ENCODE results near the gene LOXL4. TPM values are rescaled to one million over a fixed set of nuclear protein-coding genes. Genes with fewer than 3 reads are reported as not detected.

The LOXL4 gene
- total RNA-seq, 1 experiment from 2014 or later: not detected

- no peak for DNase-seq
- Histone ChIP-seq H3K27me3 (ENCODE audit: low read length) (no peaks in the 10 kb centered on the region), H3K4me3 (ENCODE audit: low read length) (no peak overlapping the region), H4K20me1 (ENCODE audit: insufficient read depth, low read depth, low read length) (no peaks in the 10 kb centered on the region), H3K27ac (ENCODE audit: low read length) (no peak overlapping the region), H2AFZ (ENCODE audit: low read length) (no peak overlapping the region), H3K4me1 (ENCODE audit: low read length) (no peaks in the 10 kb centered on the region), H3K9ac (ENCODE audit: low read length) (no peak overlapping the region), H3K9me2 (replicated peaks; ENCODE audit: insufficient read depth, low read length) (no peaks in the 10 kb centered on the region), H3K9me3 (ENCODE audit: low read length) (no peaks in the 10 kb centered on the region), H3K36me3 (ENCODE audit: insufficient read depth, low read length) (no peaks in the 10 kb centered on the region), H3K4me2 (ENCODE audit: low read depth, low read length, poor library complexity, severe bottlenecking) (no peak overlapping the region), H3K79me2 (ENCODE audit: low read length) (no peaks in the 10 kb centered on the region)
These were observed 2.3 kb downstream of the LOXL4 start for GRCh38 chr10:98265403-98266378.

- no peak overlapping the region for H3K9ac ChIP-seq (ENCODE audit: low read length)
- no peaks in the 10 kb centered on the region for H3K36me3 ChIP-seq (ENCODE audit: insufficient read depth, low read length)
- H3K27me3 ChIP-seq (ENCODE audit: low read length): no peaks in the 10 kb centered on the region
- H4K20me1 ChIP-seq (ENCODE audit: insufficient read depth, low read depth, low read length): no peaks in the 10 kb centered on the region
- no peak overlapping the region for H2AFZ ChIP-seq (ENCODE audit: low read length)
- no peaks in the 10 kb centered on the region for H3K9me3 ChIP-seq (ENCODE audit: low read length)
- H3K4me3 ChIP-seq (ENCODE audit: low read length): no peak overlapping the region
- DNase-seq: no peak
- no peak overlapping the region for H3K4me2 ChIP-seq (ENCODE audit: low read depth, low read length, poor library complexity, severe bottlenecking)
- H3K9me2 ChIP-seq (replicated peaks; ENCODE audit: insufficient read depth, low read length): no peaks in the 10 kb centered on the region
- H3K27ac ChIP-seq (ENCODE audit: low read length): no peak overlapping the region
- no peaks in the 10 kb centered on the region for H3K4me1 ChIP-seq (ENCODE audit: low read length)
- no peaks in the 10 kb centered on the region for H3K79me2 ChIP-seq (ENCODE audit: low read length)
These were observed 3.5 kb downstream of the LOXL4 start for GRCh38 chr10:98264378-98265065.

- no peak overlapping the region for H3K27ac ChIP-seq (ENCODE audit: low read length)
- no peaks in the 10 kb centered on the region for H3K36me3 ChIP-seq (ENCODE audit: insufficient read depth, low read length)
- H2AFZ ChIP-seq (ENCODE audit: low read length): no peak overlapping the region
- H3K9me2 ChIP-seq (replicated peaks; ENCODE audit: insufficient read depth, low read length): no peaks in the 10 kb centered on the region
- H3K9me3 ChIP-seq (ENCODE audit: low read length): no peaks in the 10 kb centered on the region
- no peak for DNase-seq
- H3K79me2 ChIP-seq (ENCODE audit: low read length): no peaks in the 10 kb centered on the region
- no peaks in the 10 kb centered on the region for H4K20me1 ChIP-seq (ENCODE audit: insufficient read depth, low read depth, low read length)
- H3K9ac ChIP-seq (ENCODE audit: low read length): no peak overlapping the region
- no peaks in the 10 kb centered on the region for H3K27me3 ChIP-seq (ENCODE audit: low read length)
- no peak overlapping the region for H3K4me2 ChIP-seq (ENCODE audit: low read depth, low read length, poor library complexity, severe bottlenecking)
- H3K4me1 ChIP-seq (ENCODE audit: low read length): no peaks in the 10 kb centered on the region
- H3K4me3 ChIP-seq (ENCODE audit: low read length): no peak overlapping the region
These were observed 4.9 kb downstream of the LOXL4 start for GRCh38 chr10:98263088-98263487.

- no peak overlapping the region for H3K4me2 ChIP-seq (ENCODE audit: low read depth, low read length, poor library complexity, severe bottlenecking)
- H3K9me2 ChIP-seq (replicated peaks; ENCODE audit: insufficient read depth, low read length): no peaks in the 10 kb centered on the region
- H3K4me1 ChIP-seq (ENCODE audit: low read length): no peaks in the 10 kb centered on the region
- H3K79me2 ChIP-seq (ENCODE audit: low read length): no peaks in the 10 kb centered on the region
- DNase-seq: peak; percentile 61
- no peak overlapping the region for H2AFZ ChIP-seq (ENCODE audit: low read length)
- H3K36me3 ChIP-seq (ENCODE audit: insufficient read depth, low read length): no peaks in the 10 kb centered on the region
- no peaks in the 10 kb centered on the region for H3K27me3 ChIP-seq (ENCODE audit: low read length)
- no peaks in the 10 kb centered on the region for H4K20me1 ChIP-seq (ENCODE audit: insufficient read depth, low read depth, low read length)
- no peak overlapping the region for H3K4me3 ChIP-seq (ENCODE audit: low read length)
- H3K27ac ChIP-seq (ENCODE audit: low read length): no peak overlapping the region
- H3K9me3 ChIP-seq (ENCODE audit: low read length): no peaks in the 10 kb centered on the region
- H3K9ac ChIP-seq (ENCODE audit: low read length): no peak overlapping the region
These were observed 5.4 kb downstream of the LOXL4 start for GRCh38 chr10:98262571-98262970.

- Histone ChIP-seq H3K27me3 (ENCODE audit: low read length) (no peaks in the 10 kb centered on the region), H3K36me3 (ENCODE audit: insufficient read depth, low read length) (no peaks in the 10 kb centered on the region), H3K9me3 (ENCODE audit: low read length) (no peaks in the 10 kb centered on the region), H3K4me1 (ENCODE audit: low read length) (no peaks in the 10 kb centered on the region), H4K20me1 (ENCODE audit: insufficient read depth, low read depth, low read length) (no peaks in the 10 kb centered on the region), H3K9me2 (replicated peaks; ENCODE audit: insufficient read depth, low read length) (no peaks in the 10 kb centered on the region), H3K79me2 (ENCODE audit: low read length) (no peaks in the 10 kb centered on the region), H3K9ac (ENCODE audit: low read length) (no peak overlapping the region), H3K27ac (ENCODE audit: low read length) (no peak overlapping the region), H2AFZ (ENCODE audit: low read length) (no peak overlapping the region), H3K4me2 (ENCODE audit: low read depth, low read length, poor library complexity, severe bottlenecking) (no peak overlapping the region), H3K4me3 (ENCODE audit: low read length) (no peak overlapping the region)
- no peak for DNase-seq
These were observed 6.3 kb downstream of the LOXL4 start for GRCh38 chr10:98261436-98262277.

- Histone ChIP-seq H3K27ac (ENCODE audit: low read length) (no peak overlapping the region), H3K9me3 (ENCODE audit: low read length) (no peaks in the 10 kb centered on the region), H3K9me2 (replicated peaks; ENCODE audit: insufficient read depth, low read length) (no peaks in the 10 kb centered on the region), H3K79me2 (ENCODE audit: low read length) (no peaks in the 10 kb centered on the region), H2AFZ (ENCODE audit: low read length) (no peak overlapping the region), H3K36me3 (ENCODE audit: insufficient read depth, low read length) (no peaks in the 10 kb centered on the region), H3K27me3 (ENCODE audit: low read length) (no peaks in the 10 kb centered on the region), H3K4me2 (ENCODE audit: low read depth, low read length, poor library complexity, severe bottlenecking) (no peak overlapping the region), H3K9ac (ENCODE audit: low read length) (no peak overlapping the region), H3K4me1 (ENCODE audit: low read length) (no peaks in the 10 kb centered on the region), H4K20me1 (ENCODE audit: insufficient read depth, low read depth, low read length) (no peaks in the 10 kb centered on the region), H3K4me3 (ENCODE audit: low read length) (no peak overlapping the region)
- no peak for DNase-seq
These were observed 7.2 kb downstream of the LOXL4 start for GRCh38 chr10:98260752-98261151.

- H3K9ac ChIP-seq (ENCODE audit: low read length): no peak overlapping the region
- no peak overlapping the region for H3K4me2 ChIP-seq (ENCODE audit: low read depth, low read length, poor library complexity, severe bottlenecking)
- no peaks in the 10 kb centered on the region for H3K9me3 ChIP-seq (ENCODE audit: low read length)
- H2AFZ ChIP-seq (ENCODE audit: low read length): no peak overlapping the region
- no peaks in the 10 kb centered on the region for H3K27me3 ChIP-seq (ENCODE audit: low read length)
- no peaks in the 10 kb centered on the region for H3K9me2 ChIP-seq (replicated peaks; ENCODE audit: insufficient read depth, low read length)
- H3K79me2 ChIP-seq (ENCODE audit: low read length): no peaks in the 10 kb centered on the region
- DNase-seq: no peak
- H3K27ac ChIP-seq (ENCODE audit: low read length): no peak overlapping the region
- H3K4me3 ChIP-seq (ENCODE audit: low read length): no peak overlapping the region
- H3K36me3 ChIP-seq (ENCODE audit: insufficient read depth, low read length): no peaks in the 10 kb centered on the region
- no peaks in the 10 kb centered on the region for H4K20me1 ChIP-seq (ENCODE audit: insufficient read depth, low read depth, low read length)
- H3K4me1 ChIP-seq (ENCODE audit: low read length): no peaks in the 10 kb centered on the region
These were observed 7.6 kb downstream of the LOXL4 start for GRCh38 chr10:98260350-98260749.

All from Karpas-422 (cell line).